PC-3 (cell line): ENCODE data around the gene FBXO31. TPM values are rescaled to one million over a fixed set of nuclear protein-coding genes. Genes with fewer than 3 reads are reported as not detected.
A peak's percentile ranks its signal among the peaks of the same experiment; 100 is the strongest.

ENCODE experiments used
- ATAC-seq: fragments of 200-7000 bp; cut with Tn5 transposase; 2 replicates; pipeline ENCODE4 v1.9.1; 2020; ENCODE audit warnings: mild to moderate bottlenecking, moderate library complexity
- BruUV-seq: library from RNA; stranded (reverse); fragments of 400-500 nt; replicated peaks from 2 replicates; lab custom pipeline; 2021; lab: Mats Ljungman, UMichigan
- CTCF ChIA-PET: fragments of 300-600 bp; sonication (Branson Sonifier 250); formaldehyde crosslinking; loops from one replicate; lab custom pipeline; 2022; ENCODE audit warnings: antibody characterized with exemption; lab: Charles Lee
- POLR2A ChIA-PET: fragments of 300-600 bp; sonication (Branson Sonifier 250); formaldehyde crosslinking; loops from one replicate; lab custom pipeline; 2022; ENCODE audit warnings: antibody characterized with exemption; ENCODE audit not compliant: unreplicated experiment; lab: Charles Lee
- DNase-seq: peaks from one replicate; pipeline ENCODE4 v3.0.0-alpha.2; 2015
- H2AFZ ChIP-seq: fragments of 300-600 bp; sonication (generic); 2 replicates; pipeline ENCODE4 v1.6.0; 2016; ENCODE audit warnings: antibody characterized with exemption, low read length
- H3F3A ChIP-seq: fragments of 300-600 bp; sonication (generic); one replicate; pipeline ENCODE4 v1.6.0; 2017; ENCODE audit warnings: antibody characterized with exemption, low read length, control low read depth, mild to moderate bottlenecking; ENCODE audit not compliant: unreplicated experiment
- H3K27ac ChIP-seq: fragments of 300-600 bp; sonication (generic); 2 replicates; pipeline ENCODE4 v1.5.1; 2016; ENCODE audit warnings: mild to moderate bottlenecking, low read length
- H3K27me3 ChIP-seq: fragments of 300-600 bp; sonication (generic); 2 replicates; pipeline ENCODE4 v1.6.1; 2016; ENCODE audit warnings: low read length, mixed read lengths
- H3K36me3 ChIP-seq: fragments of 300-600 bp; sonication (generic); 2 replicates; pipeline ENCODE4 v1.6.1; 2016; ENCODE audit warnings: low read depth, mixed run types, low read length, mixed read lengths
- H3K4me1 ChIP-seq: fragments of 300-600 bp; sonication (generic); 2 replicates; pipeline ENCODE4 v1.5.1; 2016; ENCODE audit warnings: low read length; ENCODE audit not compliant: insufficient read depth
- H3K4me2 ChIP-seq: fragments of 300-600 bp; sonication (generic); 2 replicates; pipeline ENCODE4 v1.6.0; 2016; ENCODE audit warnings: low read length
- H3K4me3 ChIP-seq: fragments of 300-600 bp; sonication (generic); 2 replicates; pipeline ENCODE4 v1.5.1; 2016; ENCODE audit warnings: mild to moderate bottlenecking, low read length, mixed read lengths
- H3K79me2 ChIP-seq: fragments of 300-600 bp; sonication (generic); 2 replicates; pipeline ENCODE4 v1.6.1; 2017; ENCODE audit warnings: low read length, mixed read lengths
- H3K9ac ChIP-seq: fragments of 300-600 bp; sonication (generic); 2 replicates; pipeline ENCODE4 v1.6.0; 2016; ENCODE audit warnings: mild to moderate bottlenecking, low read length
- H3K9me2 ChIP-seq: fragments of 300-600 bp; sonication (generic); replicated peaks from 2 replicates; pipeline ENCODE4 v1.6.1; 2016; ENCODE audit warnings: mixed run types, low read length, mixed read lengths
- H3K9me3 ChIP-seq: fragments of 300-600 bp; sonication (generic); 2 replicates; pipeline ENCODE4 v1.6.1; 2016; ENCODE audit warnings: low read length, mixed read lengths
- H4K20me1 ChIP-seq: fragments of 300-600 bp; sonication (generic); 2 replicates; pipeline ENCODE4 v1.6.1; 2016; ENCODE audit warnings: low read length, mixed read lengths
- EZH2 ChIP-seq: fragments of 300-600 bp; sonication (generic); IDR thresholded peaks from one replicate; pipeline ENCODE4 v1.6.1; 2017; ENCODE audit warnings: antibody characterized with exemption, mild to moderate bottlenecking, low read length; ENCODE audit not compliant: unreplicated experiment
- EZH2phosphoT487 ChIP-seq: fragments of 300-600 bp; sonication (generic); IDR thresholded peaks from 2 replicates; pipeline ENCODE4 v1.6.1; 2018; ENCODE audit warnings: mild to moderate bottlenecking, antibody characterized with exemption, low read length, borderline replicate concordance
- intact Hi-C: fragments of 100-400 bp; cut with micrococcal nuclease; formaldehyde crosslinking; loops from 2 replicates; pipeline ENCODE4 v1.9.0; 2023
- total RNA-seq: library from RNA; depleted of rRNA; stranded (reverse); fragments of >200 nt; gene quantifications from 2 replicates; pipeline ENCODE4 v1.2.3, GENCODE V29; 2014
- TF ChIP-seq, protein P1 (sequence below): fragments of 300-600 bp; sonication (generic); conservative IDR thresholded peaks from 2 replicates; pipeline ENCODE4 v1.5.1; 2017; ENCODE audit warnings: antibody characterized with exemption, low read depth, mild to moderate bottlenecking, low read length

FBXO31 gene
- total RNA-seq, 1 experiment from 2014 or later, result 14.8 TPM

DNA sequence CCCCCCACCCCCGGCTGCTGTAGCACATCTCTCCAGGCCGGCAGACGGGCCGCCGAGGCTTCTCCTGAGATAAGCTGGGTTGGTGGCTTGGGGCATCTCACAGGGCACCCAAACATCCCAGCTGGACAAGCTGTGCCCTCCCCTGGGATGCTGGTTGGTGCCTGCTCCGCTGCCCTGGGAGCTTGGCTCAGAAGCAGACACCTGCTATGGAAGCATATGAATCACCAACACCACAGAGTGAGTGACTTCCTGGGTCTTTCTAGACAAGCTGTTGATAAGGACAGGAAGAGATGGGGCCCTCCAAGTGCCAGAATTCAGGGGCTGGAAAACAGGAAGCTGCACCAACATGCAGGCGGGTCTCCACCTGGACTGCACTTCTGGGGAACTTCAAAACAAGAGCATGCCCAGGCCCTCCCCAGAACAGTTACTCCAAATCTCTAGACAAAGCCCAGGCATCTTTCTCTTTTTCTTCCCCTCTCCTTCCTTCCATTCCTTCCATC lies 80.1 kb downstream of the FBXO31 start:
- peak; percentile 24; the same call in 1 of the 2 replicates for ATAC-seq
- Histone ChIP-seq H3K4me3 (no peak overlapping the region), H3F3A (no peaks in the 10 kb centered on the region), H3K4me1 (no peaks in the 10 kb centered on the region), H3K9me2 (no peaks in the 10 kb centered on the region), H3K9me3 (no peaks in the 10 kb centered on the region), H3K36me3 (no peaks in the 10 kb centered on the region), H3K27ac (no peak overlapping the region), H3K27me3 (no peaks in the 10 kb centered on the region), H3K4me2 (no peak overlapping the region), H3K9ac (no peak overlapping the region), H2AFZ (no peak overlapping the region), H3K79me2 (no peaks in the 10 kb centered on the region), H4K20me1 (no peaks in the 10 kb centered on the region)
- TF ChIP-seq EZH2phosphoT487 (no peak), EZH2 (no peak)
- TF ChIP-seq, protein P1, sequence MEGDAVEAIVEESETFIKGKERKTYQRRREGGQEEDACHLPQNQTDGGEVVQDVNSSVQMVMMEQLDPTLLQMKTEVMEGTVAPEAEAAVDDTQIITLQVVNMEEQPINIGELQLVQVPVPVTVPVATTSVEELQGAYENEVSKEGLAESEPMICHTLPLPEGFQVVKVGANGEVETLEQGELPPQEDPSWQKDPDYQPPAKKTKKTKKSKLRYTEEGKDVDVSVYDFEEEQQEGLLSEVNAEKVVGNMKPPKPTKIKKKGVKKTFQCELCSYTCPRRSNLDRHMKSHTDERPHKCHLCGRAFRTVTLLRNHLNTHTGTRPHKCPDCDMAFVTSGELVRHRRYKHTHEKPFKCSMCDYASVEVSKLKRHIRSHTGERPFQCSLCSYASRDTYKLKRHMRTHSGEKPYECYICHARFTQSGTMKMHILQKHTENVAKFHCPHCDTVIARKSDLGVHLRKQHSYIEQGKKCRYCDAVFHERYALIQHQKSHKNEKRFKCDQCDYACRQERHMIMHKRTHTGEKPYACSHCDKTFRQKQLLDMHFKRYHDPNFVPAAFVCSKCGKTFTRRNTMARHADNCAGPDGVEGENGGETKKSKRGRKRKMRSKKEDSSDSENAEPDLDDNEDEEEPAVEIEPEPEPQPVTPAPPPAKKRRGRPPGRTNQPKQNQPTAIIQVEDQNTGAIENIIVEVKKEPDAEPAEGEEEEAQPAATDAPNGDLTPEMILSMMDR, result no peak
- BruUV-seq, result no TSS peak
- ChIA-PET CTCF (interaction anchor here (0.7 kb wide), 1 partner anchor 399 kb away, joined by 3 read pairs; no protein-coding TSS in a partner anchor), POLR2A (interaction anchor here (0.5 kb wide), 1 partner anchor 20 kb away, joined by 4 read pairs; no protein-coding TSS in a partner anchor)
- intact Hi-C loops, result no loop called here
- peak; percentile 4 for DNase-seq

DNA sequence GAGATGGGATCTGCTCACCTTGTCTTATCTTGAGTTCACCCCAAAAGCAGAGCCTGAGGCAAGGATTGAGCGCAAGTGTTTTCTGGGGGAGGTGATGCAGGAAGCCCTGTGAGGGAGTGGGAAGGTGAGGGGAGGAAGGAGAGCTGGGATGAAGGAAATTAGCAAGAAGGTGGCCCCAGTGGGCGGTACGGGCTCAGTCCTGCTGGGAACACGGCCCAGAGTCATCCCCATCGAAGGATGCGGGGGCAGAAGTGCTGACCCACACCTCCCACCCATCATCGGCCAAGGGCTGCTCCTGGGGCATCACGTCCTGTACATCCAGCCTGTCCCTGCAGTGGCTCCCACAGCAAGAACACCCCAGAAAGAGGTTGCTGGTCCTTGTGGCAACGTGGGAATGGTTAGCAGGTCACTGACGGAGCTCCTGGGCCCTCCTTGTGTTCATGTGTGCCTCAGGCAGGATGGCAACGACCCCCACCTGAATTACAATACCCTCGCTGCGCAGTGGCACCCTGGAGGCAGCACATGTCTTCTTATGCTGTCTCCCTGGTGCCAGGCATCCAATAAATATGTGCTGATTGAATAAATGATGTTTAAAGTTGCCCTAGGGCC lies 84.6 kb downstream of the FBXO31 start:
- TF ChIP-seq EZH2, result no peak
- TF ChIP-seq, protein P1, result no peak
- TF ChIP-seq EZH2phosphoT487, result no peak
- Histone ChIP-seq H4K20me1 (no peaks in the 10 kb centered on the region), H3K4me3 (no peak overlapping the region), H3F3A (no peaks in the 10 kb centered on the region), H3K27me3 (no peaks in the 10 kb centered on the region), H3K4me2 (no peak overlapping the region), H3K79me2 (no peaks in the 10 kb centered on the region), H3K4me1 (no peaks in the 10 kb centered on the region), H3K9me2 (no peaks in the 10 kb centered on the region), H3K36me3 (no peaks in the 10 kb centered on the region), H3K9ac (no peak overlapping the region), H2AFZ (no peak overlapping the region), H3K27ac (no peak overlapping the region), H3K9me3 (no peaks in the 10 kb centered on the region)
- DNase-seq (no peak), ATAC-seq (no peak)
- intact Hi-C loops, result no loop called here
- CTCF ChIA-PET, result no interaction called here
- BruUV-seq, result no TSS peak
- POLR2A ChIA-PET, result no interaction called here

DNA sequence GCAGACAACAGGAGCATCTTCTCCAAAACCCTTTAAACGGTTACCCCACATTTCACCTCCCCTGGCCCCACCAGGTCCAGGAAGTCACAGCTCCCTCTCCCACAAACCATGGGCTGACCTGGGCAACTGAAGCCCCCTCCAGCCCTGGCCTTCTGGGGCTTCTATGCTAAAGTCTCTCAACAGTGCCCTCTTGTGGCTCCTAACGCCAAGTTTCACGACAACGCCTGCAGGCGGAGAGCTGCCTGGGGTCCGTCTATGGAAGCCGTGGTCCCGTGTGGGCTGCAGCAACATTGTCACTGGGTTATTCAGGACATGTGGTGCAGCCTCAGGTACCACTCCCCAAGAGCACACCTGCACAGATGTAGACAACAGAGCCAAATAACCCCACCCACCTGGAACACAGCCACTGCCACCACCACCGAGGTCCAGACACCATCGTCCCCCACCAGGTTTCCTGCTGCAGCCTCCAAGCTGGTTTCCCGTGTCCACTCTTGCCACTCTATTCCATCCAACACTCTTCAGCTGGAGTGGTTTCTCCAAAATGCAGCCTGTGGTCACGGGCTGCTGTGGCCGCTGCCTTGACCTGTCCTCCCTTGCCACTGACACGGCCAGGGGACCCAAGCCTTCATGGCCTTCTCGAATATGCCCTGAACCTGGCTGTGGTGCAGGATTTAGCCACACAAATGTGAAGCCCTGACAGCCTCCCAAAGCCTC lies 85.5 kb downstream of the FBXO31 start:
- no peak for TF ChIP-seq EZH2phosphoT487
- TF ChIP-seq, protein P1, result peak; percentile 66
- no peak for TF ChIP-seq EZH2
- H3K4me2 ChIP-seq, result no peak overlapping the region
- no peak overlapping the region for H3K9ac ChIP-seq
- BruUV-seq, result no TSS peak
- CTCF ChIA-PET, result no interaction called here
- H3K36me3 ChIP-seq, result no peaks in the 10 kb centered on the region
- no peaks in the 10 kb centered on the region for H3K9me2 ChIP-seq
- POLR2A ChIA-PET, result no interaction called here
- no peaks in the 10 kb centered on the region for H3K4me1 ChIP-seq
- no peaks in the 10 kb centered on the region for H4K20me1 ChIP-seq
- H3K79me2 ChIP-seq, result no peaks in the 10 kb centered on the region
- ATAC-seq (no peak), DNase-seq (peak; percentile 31)
- no peak overlapping the region for H2AFZ ChIP-seq
- no peaks in the 10 kb centered on the region for H3F3A ChIP-seq
- H3K4me3 ChIP-seq, result no peak overlapping the region
- no peak overlapping the region for H3K27ac ChIP-seq
- no peaks in the 10 kb centered on the region for H3K9me3 ChIP-seq
- no peaks in the 10 kb centered on the region for H3K27me3 ChIP-seq
- intact Hi-C loops, result no loop called here
